Peyer's patch (tissue), 4 donors: Measurements from ENCODE around the gene ZNF792. TPM values are rescaled to one million over a fixed set of nuclear protein-coding genes. Genes with fewer than 3 reads are reported as not detected.

Experiments used
- DNase-seq, 3 donors: peaks; one replicate each; pipeline ENCODE4 v3.0.0-alpha.2; 2017 to 2019
- H3K27ac ChIP-seq, 4 donors: fragments of 200-600 bp; sonication (generic); one replicate each; pipeline ENCODE4 v1.5.1; 2016 to 2019
- H3K27me3 ChIP-seq, 2 donors: fragments of 200-600 bp; sonication (generic); one replicate each; pipeline ENCODE4 v1.5.1; 2019
- H3K36me3 ChIP-seq, 3 donors: fragments of 200-600 bp; sonication (generic); one replicate each; pipeline ENCODE4 v1.5.1; 2016 to 2019
- H3K4me1 ChIP-seq, 4 donors: fragments of 200-600 bp; sonication (generic); one replicate each; pipeline ENCODE4 v1.5.1; 2016 to 2019
- H3K4me3 ChIP-seq, 4 donors: fragments of 200-600 bp; sonication (generic); 1 replicate in 3 of 4; 2 replicates in 1 of 4; pipeline ENCODE4 v1.5.1; 2016 to 2019; ENCODE audit warnings: mild to moderate bottlenecking in 1 of 4
- H3K9me3 ChIP-seq, 4 donors: fragments of 200-600 bp; sonication (generic); one replicate each; pipeline ENCODE4 v1.5.1; 2016 to 2019; ENCODE audit warnings: mild to moderate bottlenecking in 1 of 4
- CTCF ChIP-seq, 6 experiments: fragments of 450-650 bp in 4 of 6; fragments of 200-600 bp in 2 of 6; sonication (generic) in 1 of 6; IDR thresholded peaks; one replicate each; pipeline ENCODE4 v1.5.1; 2017 to 2019; ENCODE audit warnings: antibody characterized with exemption in 6 of 6, mild to moderate bottlenecking in 3 of 6, moderate library complexity in 1 of 6
- POLR2A ChIP-seq, 2 donors: fragments of 450-650 bp; IDR thresholded peaks; one replicate each; pipeline ENCODE4 v1.5.1; 2017; ENCODE audit warnings: antibody characterized with exemption in 2 of 2, mild to moderate bottlenecking in 2 of 2, moderate library complexity in 2 of 2
- total RNA-seq, 4 donors: library from RNA; depleted of rRNA; stranded (reverse); fragments of >200 nt; gene quantifications; one replicate each; pipeline ENCODE4 v1.1.0, GENCODE V29; 2016

The ZNF792 gene
- total RNA-seq, 4 donors from 2014 or later, result 7.0 to 15.7 (median 7.4) TPM

GRCh38 chr19:34989298-34989697 lies 25.3 kb upstream of the ZNF792 start:
- no peak for DNase-seq
- no peaks in the 10 kb centered on the region for H3K36me3 ChIP-seq
- TF ChIP-seq POLR2A (IDR thresholded peaks at IDR 0.05) (no peak), CTCF (IDR thresholded peaks at IDR 0.05) (no peak)

GRCh38 chr19:34988119-34988518 lies 24.1 kb upstream of the ZNF792 start:
- no peaks in the 10 kb centered on the region for H3K9me3 ChIP-seq
- peaks cover 0 to 9% (median 0%) of the 10 kb centered on the region in 4 donors for H3K4me1 ChIP-seq
- no peak overlapping the region for H3K4me3 ChIP-seq
- DNase-seq, result no peak
- no peaks in the 10 kb centered on the region for H3K27me3 ChIP-seq
- no peak overlapping the region for H3K27ac ChIP-seq
- no peaks in the 10 kb centered on the region for H3K36me3 ChIP-seq
- TF ChIP-seq POLR2A (IDR thresholded peaks at IDR 0.05) (no peak), CTCF (IDR thresholded peaks at IDR 0.05) (no peak)

More at GRCh38 chr19:34989298-34989697, 25.3 kb upstream of the ZNF792 start:
- Histone ChIP-seq H3K27me3 (no peaks in the 10 kb centered on the region), H3K9me3 (no peaks in the 10 kb centered on the region), H3K4me1 (peaks cover 0 to 12% (median 0%) of the 10 kb centered on the region in 4 donors), H3K4me3 (no peak overlapping the region), H3K27ac (no peak overlapping the region)

- H3K9me3 ChIP-seq, result no peaks in the 10 kb centered on the region
- no peaks in the 10 kb centered on the region for H3K36me3 ChIP-seq
- peak overlapping the region in 1 of 4 donors; percentile 7 for H3K27ac ChIP-seq
- TF ChIP-seq POLR2A (IDR thresholded peaks at IDR 0.05) (no peak), CTCF (IDR thresholded peaks at IDR 0.05) (no peak)
- H3K27me3 ChIP-seq, result no peaks in the 10 kb centered on the region
- H3K4me3 ChIP-seq, result no peak overlapping the region
- peak in 2 of 3 donors; percentile 37 to 64 for DNase-seq
- H3K4me1 ChIP-seq, result peaks cover 0 to 9% (median 0%) of the 10 kb centered on the region in 4 donors
Observed at GRCh38 chr19:34985249-34986022, 21.4 kb upstream of the ZNF792 start.

- no peaks in the 10 kb centered on the region for H3K36me3 ChIP-seq
- H3K4me3 ChIP-seq, result no peak overlapping the region
- no peak overlapping the region for H3K27ac ChIP-seq
- no peak for TF ChIP-seq CTCF (IDR thresholded peaks at IDR 0.05)
- no peak for TF ChIP-seq POLR2A (IDR thresholded peaks at IDR 0.05)
- no peaks in the 10 kb centered on the region for H3K9me3 ChIP-seq
- DNase-seq, result no peak
- peaks cover 0 to 9% (median 0%) of the 10 kb centered on the region in 4 donors for H3K4me1 ChIP-seq
- H3K27me3 ChIP-seq, result no peaks in the 10 kb centered on the region
Observed at GRCh38 chr19:34984287-34984686, 20.3 kb upstream of the ZNF792 start.

GRCh38 chr19:34983786-34984185 lies 19.8 kb upstream of the ZNF792 start:
- H3K27ac ChIP-seq, result no peak overlapping the region
- no peaks in the 10 kb centered on the region for H3K36me3 ChIP-seq
- H3K9me3 ChIP-seq, result no peaks in the 10 kb centered on the region
- no peak for DNase-seq
- TF ChIP-seq CTCF (IDR thresholded peaks at IDR 0.05) (no peak), POLR2A (IDR thresholded peaks at IDR 0.05) (no peak)
- peaks cover 0 to 9% (median 0%) of the 10 kb centered on the region in 4 donors for H3K4me1 ChIP-seq
- no peaks in the 10 kb centered on the region for H3K27me3 ChIP-seq
- no peak overlapping the region for H3K4me3 ChIP-seq
